Stimulated activated CD4-positive, alpha-beta T cell treated with anti-CD3 and anti-CD28 coated beads, Interleukin-12 subunit alpha, Interleukin-12 subunit beta, amount 100 ng/mL, for 48 hours (primary cell): ENCODE measurements around the gene SMC2.

Experiments
- DNase-seq, 3 donors: peaks; one replicate each; pipeline ENCODE4 v3.0.0-alpha.2; 2020; ENCODE audit warnings: low read depth in 2 of 3, low spot score in 1 of 3

SMC2 gene

GRCh38 chr9:104104360-104104759 is 10.3 kb downstream of the SMC2 start:
- no peak for DNase-seq

GRCh38 chr9:104107799-104108198 is 13.7 kb downstream of the SMC2 start:
- DNase-seq: no peak

- no peak for DNase-seq
Observed at GRCh38 chr9:104108315-104108714, 14.2 kb downstream of the SMC2 start.

GRCh38 chr9:104110509-104110908 is 16.4 kb downstream of the SMC2 start:
- DNase-seq: no peak

- DNase-seq: no peak
Observed at GRCh38 chr9:104118916-104119315, 24.8 kb downstream of the SMC2 start.

GRCh38 chr9:104121022-104121421 is 26.9 kb downstream of the SMC2 start:
- no peak for DNase-seq

- DNase-seq: no peak
Observed at GRCh38 chr9:104138243-104138868, 44.2 kb downstream of the SMC2 start.

GRCh38 chr9:104142799-104143549 is 48.9 kb downstream of the SMC2 start:
- DNase-seq: no peak

GRCh38 chr9:104143550-104143910 is 49.4 kb downstream of the SMC2 start:
- no peak for DNase-seq

GRCh38 chr9:104144336-104144735 is 50.2 kb downstream of the SMC2 start:
- DNase-seq: no peak

- no peak for DNase-seq
Observed at GRCh38 chr9:104173067-104173466, 79.0 kb downstream of the SMC2 start.

GRCh38 chr9:104177003-104177611 is 83.0 kb downstream of the SMC2 start:
- DNase-seq: no peak

- no peak for DNase-seq
Observed at GRCh38 chr9:104177676-104178075, 83.6 kb downstream of the SMC2 start.
